Loucy (cell line): ENCODE measurements around the gene ZNF780B.

Experiments
- H2AFZ ChIP-seq: fragments of 200-600 bp; sonication (generic); 2 replicates; pipeline ENCODE4 v1.6.0; 2016; ENCODE audit warnings: antibody characterized with exemption, mild to moderate bottlenecking, low read length, moderate library complexity
- H3F3A ChIP-seq: fragments of 200-600 bp; 2 replicates; pipeline ENCODE4 v1.6.0; 2016; ENCODE audit warnings: antibody characterized with exemption, low read depth, mild to moderate bottlenecking
- H3K27me3 ChIP-seq: fragments of 200-600 bp; sonication (generic); 2 replicates; pipeline ENCODE4 v1.6.1; 2014; ENCODE audit warnings: low read length, mild to moderate bottlenecking; ENCODE audit not compliant: insufficient read depth, poor library complexity, severe bottlenecking
- H3K36me3 ChIP-seq: fragments of 200-600 bp; sonication (generic); 2 replicates; pipeline ENCODE4 v1.6.1; 2016; ENCODE audit warnings: low read length; ENCODE audit not compliant: insufficient read depth
- H3K4me1 ChIP-seq: fragments of 200-600 bp; sonication (generic); 2 replicates; pipeline ENCODE4 v1.5.1; 2014; ENCODE audit warnings: low read length, mild to moderate bottlenecking; ENCODE audit not compliant: insufficient read depth, poor library complexity, severe bottlenecking
- H3K4me2 ChIP-seq: fragments of 200-600 bp; sonication (generic); 2 replicates; pipeline ENCODE4 v1.6.0; 2014; ENCODE audit warnings: antibody characterized with exemption, low read length, low read depth, mild to moderate bottlenecking; ENCODE audit not compliant: poor library complexity, severe bottlenecking
- H3K4me3 ChIP-seq: fragments of 200-600 bp; sonication (generic); 2 replicates; pipeline ENCODE4 v1.5.1; 2014; ENCODE audit warnings: low read length, mild to moderate bottlenecking, mixed read lengths; ENCODE audit not compliant: poor library complexity, severe bottlenecking
- H3K79me2 ChIP-seq: fragments of 200-600 bp; sonication (generic); 2 replicates; pipeline ENCODE4 v1.6.1; 2014; ENCODE audit warnings: low read length; ENCODE audit not compliant: insufficient read depth
- H3K9ac ChIP-seq: fragments of 200-600 bp; sonication (generic); 2 replicates; pipeline ENCODE4 v1.6.0; 2014; ENCODE audit warnings: mild to moderate bottlenecking, low read depth, low read length, moderate library complexity; ENCODE audit not compliant: poor library complexity, severe bottlenecking
- H3K9me2 ChIP-seq: fragments of 200-600 bp; sonication (generic); replicated peaks from 2 replicates; pipeline ENCODE4 v1.6.1; 2016; ENCODE audit warnings: low read depth, low read length, mixed read lengths
- H3K9me3 ChIP-seq: fragments of 200-600 bp; sonication (generic); 2 replicates; pipeline ENCODE4 v1.6.1; 2014; ENCODE audit warnings: mild to moderate bottlenecking, antibody characterized with exemption, low read length, low read depth; ENCODE audit not compliant: insufficient read depth
- H4K20me1 ChIP-seq: fragments of 200-600 bp; sonication (generic); 2 replicates; pipeline ENCODE4 v1.6.0; 2014; ENCODE audit warnings: antibody characterized with exemption, low read length, mild to moderate bottlenecking; ENCODE audit not compliant: insufficient read depth, poor library complexity, severe bottlenecking
- CTCF ChIP-seq: fragments of 200-600 bp; sonication (generic); conservative IDR thresholded peaks from 2 replicates; pipeline ENCODE4 v1.5.1; 2014; ENCODE audit warnings: mild to moderate bottlenecking, antibody characterized with exemption, low read length
- EZH2phosphoT487 ChIP-seq: fragments of 200-600 bp; IDR thresholded peaks from 2 replicates; pipeline ENCODE4 v1.6.1; 2018; ENCODE audit warnings: antibody characterized with exemption, mild to moderate bottlenecking, moderate library complexity, borderline replicate concordance

The ZNF780B gene

DNA sequence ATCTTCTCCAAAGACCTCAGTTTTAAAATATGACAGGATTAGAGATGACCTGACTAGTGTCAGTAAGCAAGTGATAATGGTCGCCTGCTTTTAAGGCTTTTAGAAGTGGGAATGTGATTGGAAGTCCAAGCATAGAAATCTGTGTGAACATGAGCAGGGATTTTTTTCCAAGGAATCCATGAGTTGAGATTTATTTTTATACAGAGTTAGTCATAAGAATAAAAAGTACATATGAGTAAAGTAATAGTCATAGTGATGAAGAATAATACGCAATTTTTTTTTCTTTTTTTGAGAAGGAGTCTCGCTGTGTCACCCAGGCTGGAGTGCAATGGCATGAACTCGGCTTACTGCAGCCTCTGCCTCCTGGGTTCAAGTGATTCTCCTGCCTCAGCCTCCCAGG lies 57.5 kb downstream of the ZNF780B start:
- Histone ChIP-seq H3F3A (no peaks in the 10 kb centered on the region), H4K20me1 (peaks cover 5% of the 10 kb centered on the region), H3K4me1 (peaks cover 12% of the 10 kb centered on the region), H3K4me2 (no peak overlapping the region), H3K9me3 (peaks cover 3% of the 10 kb centered on the region; the same call in 1 of the 2 replicates), H3K9me2 (no peaks in the 10 kb centered on the region), H3K9ac (no peak overlapping the region), H3K27me3 (no peaks in the 10 kb centered on the region), H3K79me2 (peaks cover 12% of the 10 kb centered on the region), H2AFZ (no peak overlapping the region), H3K4me3 (no peak overlapping the region), H3K36me3 (no peaks in the 10 kb centered on the region)
- no peak for TF ChIP-seq EZH2phosphoT487
- TF ChIP-seq CTCF: no peak

DNA sequence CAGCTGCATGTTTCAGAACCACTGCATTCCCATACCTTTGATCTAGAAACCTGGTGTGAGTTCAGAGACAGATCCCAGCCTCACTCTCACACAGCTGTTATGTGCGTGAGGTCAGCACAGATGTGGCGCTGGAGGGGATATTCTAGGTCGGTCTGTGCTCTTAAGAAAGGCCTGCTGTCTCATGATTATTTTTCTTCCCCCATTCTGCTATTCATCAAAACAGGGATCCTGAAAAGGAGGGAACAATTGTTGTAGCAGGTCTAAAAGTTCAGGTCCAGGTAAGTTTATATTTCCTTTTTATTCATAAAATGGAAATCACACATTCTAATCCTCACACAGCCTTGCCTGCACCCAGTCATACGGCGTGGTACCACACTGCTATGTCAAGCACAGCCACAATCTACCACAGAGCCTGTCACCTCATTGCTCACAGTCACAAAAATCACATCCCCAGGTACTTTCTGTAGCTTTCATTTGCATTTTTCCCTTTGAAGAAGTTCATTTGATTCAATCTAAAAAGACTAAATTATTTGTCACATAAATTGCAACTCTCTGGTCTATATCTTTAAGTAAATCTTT lies 58.3 kb downstream of the ZNF780B start:
- no peaks in the 10 kb centered on the region for H3F3A ChIP-seq
- no peaks in the 10 kb centered on the region for H3K27me3 ChIP-seq
- H3K36me3 ChIP-seq: no peaks in the 10 kb centered on the region
- H3K4me3 ChIP-seq: peak overlapping the region; percentile 97
- H3K9me3 ChIP-seq: peaks cover 3% of the 10 kb centered on the region; the same call in 1 of the 2 replicates
- peak overlapping the region; percentile 86 for H3K9ac ChIP-seq
- H3K4me2 ChIP-seq: peak overlapping the region; percentile 92
- H4K20me1 ChIP-seq: peaks cover 5% of the 10 kb centered on the region
- peaks cover 12% of the 10 kb centered on the region for H3K4me1 ChIP-seq
- peak overlapping the region; percentile 98 for H2AFZ ChIP-seq
- peaks cover 12% of the 10 kb centered on the region for H3K79me2 ChIP-seq
- H3K9me2 ChIP-seq: no peaks in the 10 kb centered on the region
- no peak for TF ChIP-seq EZH2phosphoT487
- TF ChIP-seq CTCF: no peak

DNA sequence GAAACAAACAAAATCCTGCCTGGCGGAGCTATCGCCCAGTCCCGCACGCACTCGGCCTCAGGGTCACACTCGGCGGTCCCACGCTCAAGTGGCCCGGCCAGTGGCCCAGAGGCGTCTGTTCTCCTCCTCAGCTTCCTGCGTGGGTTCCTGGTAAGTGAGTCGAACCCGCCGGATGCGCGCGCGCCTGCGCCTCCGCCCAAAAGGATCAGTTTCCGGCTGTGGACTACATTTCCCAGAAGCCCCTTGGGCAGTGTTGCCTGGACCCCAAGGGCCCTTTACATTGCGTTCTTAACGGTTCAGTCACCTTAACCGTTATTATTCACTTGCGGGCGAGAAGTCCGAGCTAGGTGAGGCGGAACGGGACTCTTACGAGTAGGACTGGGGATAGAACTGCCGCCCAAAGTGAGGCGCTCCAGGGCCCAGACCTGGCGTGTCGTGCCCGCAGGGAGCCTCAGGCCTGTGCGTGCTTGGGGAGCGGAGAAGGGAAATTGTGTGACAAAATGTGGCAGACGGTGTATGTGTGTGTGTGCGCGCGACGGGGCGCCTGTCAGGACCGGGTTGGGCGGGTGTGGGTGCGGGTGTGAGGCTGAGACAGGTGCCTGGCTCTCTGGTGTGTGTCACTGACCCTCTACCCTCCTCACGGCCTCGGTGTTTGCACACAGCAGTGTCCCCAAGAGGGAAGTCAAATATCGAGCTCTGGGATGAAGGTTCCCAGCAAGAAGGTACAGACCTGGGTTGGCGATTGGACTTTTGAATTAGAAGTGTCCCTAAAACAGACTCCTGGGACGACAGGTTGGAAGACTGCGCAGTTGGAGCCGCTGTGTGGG lies 59.0 kb downstream of the ZNF780B start, which contains the start of gene ZNF546:
Gene ZNF546, plus strand, starts transcription at position 250 of the 827 bp plus-strand sequence. CDS start 1,267 bp downstream, outside the sequence.
- Histone ChIP-seq H3K79me2 (peaks cover 12% of the 10 kb centered on the region), H3K9me3 (peaks cover 3% of the 10 kb centered on the region; the same call in 1 of the 2 replicates), H3K27me3 (no peaks in the 10 kb centered on the region), H3K36me3 (no peaks in the 10 kb centered on the region), H4K20me1 (peaks cover 5% of the 10 kb centered on the region), H3K9ac (peak within 1 kb of the TSS; percentile 86), H3K4me3 (peak within 1 kb of the TSS; percentile 97), H3K9me2 (no peaks in the 10 kb centered on the region), H3K4me1 (peaks cover 12% of the 10 kb centered on the region), H3K4me2 (peak within 1 kb of the TSS; percentile 92), H3F3A (no peaks in the 10 kb centered on the region), H2AFZ (peak within 1 kb of the TSS; percentile 98)
- TF ChIP-seq EZH2phosphoT487: no peak
- TF ChIP-seq CTCF: no peak
